Measurements from ENCODE around the gene ANKRD53.
"Not testable (repeated sequence)": the region's sequence is repeated elsewhere in the genome, so short reads cannot be mapped to it uniquely, and the experiment has no call there.

Gene ANKRD53

DNA sequence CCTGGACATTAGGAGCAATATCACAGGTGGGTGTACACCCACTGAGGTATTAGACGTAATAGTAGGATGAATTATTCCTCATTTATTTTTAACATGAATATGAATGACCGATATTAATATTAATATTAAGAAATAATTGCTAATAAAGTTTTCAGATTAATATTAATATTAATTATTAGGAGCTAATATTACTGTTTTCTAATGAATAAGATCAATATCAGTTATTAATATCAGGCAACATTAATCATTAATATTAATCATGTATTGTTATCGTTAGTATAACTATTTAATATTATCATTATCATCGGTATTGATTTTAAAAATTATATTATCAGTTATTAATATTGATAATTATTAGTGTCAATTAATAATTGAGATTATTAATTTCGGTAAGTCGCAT lies 41.6 kb downstream of the ANKRD53 start:
- DNase-seq: not testable (repeated sequence)

DNA sequence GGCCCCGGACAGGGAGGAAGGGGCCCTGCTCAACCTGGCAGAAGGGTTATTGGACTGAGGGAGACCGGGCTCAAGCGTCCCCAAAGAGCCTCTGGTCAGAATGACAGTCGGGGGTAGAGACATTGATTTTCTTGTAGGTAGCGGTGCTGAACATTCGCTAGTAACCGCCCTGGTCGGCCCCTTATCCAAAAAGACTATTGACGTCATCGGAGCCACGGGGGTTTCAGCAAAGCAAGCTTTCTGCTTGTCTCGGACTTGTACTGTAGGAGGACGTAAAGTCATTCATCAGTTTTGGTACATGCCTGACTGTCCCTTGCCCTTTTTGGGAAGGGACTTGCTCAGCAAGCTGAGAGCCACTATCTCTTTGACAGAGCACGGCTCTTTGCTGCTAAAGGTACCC lies 43.0 kb downstream of the ANKRD53 start:
- not testable (repeated sequence) for DNase-seq

DNA sequence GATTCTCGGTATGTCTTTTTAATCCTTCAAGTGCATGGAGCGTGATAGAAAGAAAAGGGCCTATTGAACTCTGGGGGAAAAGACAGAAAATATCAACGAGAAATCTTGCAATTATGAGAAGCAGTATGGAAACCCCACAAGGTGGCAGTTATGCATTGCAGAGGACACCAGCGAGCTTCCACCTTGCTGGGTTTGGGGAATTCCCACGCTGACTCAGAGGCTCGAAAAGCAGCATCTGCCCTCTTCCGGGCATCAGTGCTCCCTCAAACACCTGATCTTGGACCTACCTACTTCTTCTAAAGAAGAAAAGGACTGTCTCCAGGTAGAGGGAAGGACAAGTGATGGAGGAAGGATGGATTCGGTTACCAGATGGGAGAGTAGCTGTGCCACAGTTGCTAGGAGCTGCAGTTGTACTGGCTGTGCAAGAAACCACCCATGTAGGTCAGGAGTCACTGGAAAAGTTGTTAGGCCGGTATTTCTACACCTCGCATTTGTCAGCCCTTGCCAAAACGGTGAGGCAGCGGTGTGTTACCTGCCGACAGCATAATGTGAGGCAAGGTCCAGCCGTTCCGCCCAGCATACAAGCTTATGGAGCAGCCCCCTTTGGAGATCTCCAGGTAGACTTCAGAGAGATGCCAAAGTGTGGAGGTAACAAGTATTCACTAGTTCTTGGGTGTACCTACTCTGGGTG lies 45.3 kb downstream of the ANKRD53 start:
- not testable (repeated sequence) for DNase-seq

Measured in NCI-H1092 (cell line).